NCI-H345 treated with DMSO at 0.1 percent for 48 hours (cell line): Measurements from ENCODE around the gene PIH1D2.
"Not testable (repeated sequence)": the region's sequence is repeated elsewhere in the genome, so short reads cannot be mapped to it uniquely, and the experiment has no call there.

Experiments
- DNase-seq: peaks from one replicate; lab custom pipeline; 2025; ENCODE audit not compliant: unreplicated experiment; lab: John Stamatoyannopoulos, UW

The PIH1D2 gene

DNA sequence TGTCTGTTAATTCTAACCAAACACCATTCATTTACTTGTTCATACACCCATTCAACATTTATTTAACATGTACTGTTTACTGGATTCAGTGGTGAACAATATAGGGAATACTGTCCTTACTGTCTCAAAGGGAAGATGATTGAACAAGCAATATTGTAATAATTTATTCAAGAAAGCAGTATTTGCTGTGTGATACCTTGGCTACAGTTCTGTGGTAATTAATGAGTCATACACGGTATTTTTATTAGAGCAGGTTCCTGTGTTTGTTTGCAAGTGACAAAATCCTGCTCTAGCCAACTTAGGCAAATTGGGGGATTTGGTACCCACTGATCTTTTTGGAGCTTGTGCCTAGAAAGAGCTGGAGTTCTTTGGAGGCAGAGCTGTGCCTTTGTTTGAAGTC, 15.7 kb downstream of the PIH1D2 start:
- DNase-seq = no peak

DNA sequence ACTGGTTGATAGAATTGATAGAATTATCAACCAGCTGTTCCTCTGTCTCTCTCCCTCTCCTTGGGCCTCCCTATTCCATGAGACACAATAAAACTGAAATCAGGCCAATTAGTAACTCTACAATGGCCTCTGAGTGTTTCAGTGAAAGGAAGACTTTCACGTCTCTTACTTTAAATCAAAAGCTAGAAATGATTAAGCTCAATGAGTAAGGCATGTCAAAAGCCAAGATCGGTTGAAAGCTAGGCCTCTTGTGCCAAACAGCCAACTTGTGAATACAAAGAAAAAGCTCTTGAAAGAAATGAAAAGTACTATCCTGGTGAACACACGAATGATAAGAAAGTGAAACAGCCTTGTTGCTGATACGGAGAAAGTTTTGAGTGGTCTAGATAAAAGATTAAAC, 16.6 kb downstream of the PIH1D2 start:
- DNase-seq = no peak

DNA sequence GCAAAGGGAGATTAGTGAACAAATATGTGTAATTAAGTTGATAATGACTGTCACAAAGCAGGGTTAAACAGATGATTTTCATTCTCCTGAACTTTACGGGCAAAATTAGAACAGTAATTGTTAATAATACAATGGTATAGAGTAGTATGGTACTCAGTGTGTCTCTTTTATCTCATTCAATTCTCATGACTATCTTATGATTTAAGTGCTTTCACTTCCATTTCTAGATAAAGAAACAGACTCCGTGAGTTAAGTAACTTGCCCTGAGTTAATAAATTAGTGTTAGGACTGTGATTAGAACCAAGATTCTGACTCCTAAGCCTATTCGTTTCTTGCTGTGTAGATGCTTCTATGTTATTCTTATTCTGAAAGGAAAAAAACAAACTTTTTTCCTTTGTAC, 22.0 kb downstream of the PIH1D2 start:
- DNase-seq = no peak

DNA sequence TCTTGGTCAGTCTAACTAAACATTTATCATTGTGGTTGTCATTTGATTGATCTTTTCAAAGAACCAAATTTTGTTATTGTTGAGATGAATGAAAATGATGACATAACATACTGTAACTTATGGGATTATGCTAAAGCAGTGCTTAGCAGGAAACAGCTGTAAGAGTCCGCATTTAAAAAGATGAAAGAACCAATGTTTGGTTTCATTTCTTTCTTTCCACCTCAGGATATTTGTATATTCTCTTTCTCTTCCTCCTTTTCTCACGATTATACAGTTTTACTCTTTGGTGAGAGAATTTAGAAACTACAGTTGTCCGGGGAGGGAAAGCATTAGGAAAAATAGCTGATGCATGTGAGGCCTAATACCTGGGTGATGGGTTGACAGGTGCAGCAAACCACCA, 23.1 kb downstream of the PIH1D2 start:
- DNase-seq = no peak

DNA sequence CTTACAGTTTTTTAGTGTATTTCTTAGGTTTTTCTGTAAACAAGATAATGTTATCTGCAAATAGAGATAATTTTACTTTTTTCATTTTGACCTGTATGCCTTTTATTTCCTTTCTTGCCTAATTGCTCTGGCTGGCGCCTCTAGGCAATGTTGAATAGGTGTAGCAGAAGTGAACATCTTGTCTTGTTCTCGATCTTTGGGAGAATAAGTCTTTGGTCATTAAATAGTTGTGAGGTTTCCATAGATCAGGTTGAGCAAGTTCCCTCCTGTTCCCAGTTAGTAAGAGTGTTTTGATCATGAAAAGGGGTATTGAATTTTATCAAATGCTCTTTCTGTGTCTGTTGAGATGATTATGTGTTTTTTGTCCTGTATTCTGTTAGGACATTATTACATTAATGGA, 24.0 kb downstream of the PIH1D2 start:
- DNase-seq = no peak

DNA sequence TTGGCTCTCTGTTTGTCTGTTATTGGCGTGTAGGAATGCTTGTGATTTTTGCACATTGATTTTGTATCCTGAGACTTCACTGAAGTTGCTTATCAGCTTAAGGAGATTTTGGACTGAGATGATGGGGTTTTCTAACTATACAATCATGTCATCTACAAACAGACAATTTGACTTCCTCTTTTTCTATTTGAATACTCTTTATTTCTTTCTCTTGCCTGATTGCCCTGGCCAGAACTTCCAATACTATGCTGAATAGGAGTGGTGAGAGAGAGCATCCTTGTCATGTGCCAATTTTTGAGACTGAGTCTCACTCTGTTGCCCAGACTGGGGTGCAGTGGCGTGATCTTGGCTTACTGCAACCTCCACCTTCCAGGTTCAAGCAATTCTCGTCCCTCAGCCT, 25.6 kb downstream of the PIH1D2 start:
- not testable (repeated sequence) for DNase-seq

DNA sequence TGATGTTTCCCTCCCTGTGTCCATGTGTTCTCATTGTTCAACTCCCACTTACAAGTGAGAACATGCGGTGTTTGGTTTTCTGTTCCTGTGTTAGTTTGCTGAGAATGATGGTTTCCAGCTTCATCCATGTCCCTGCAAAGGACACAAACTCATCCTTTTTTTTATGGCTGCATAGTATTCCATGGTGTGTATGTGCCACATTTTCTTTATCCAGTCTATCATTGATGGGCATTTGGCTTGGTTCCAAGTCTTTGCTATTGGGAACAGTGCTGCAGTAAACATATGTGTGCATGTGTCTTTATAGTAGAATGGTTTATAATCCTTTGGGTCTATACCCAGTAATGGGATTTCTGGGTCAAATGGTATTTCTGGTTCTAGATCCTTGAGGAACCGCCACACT, 27.2 kb downstream of the PIH1D2 start:
- not testable (repeated sequence) for DNase-seq

DNA sequence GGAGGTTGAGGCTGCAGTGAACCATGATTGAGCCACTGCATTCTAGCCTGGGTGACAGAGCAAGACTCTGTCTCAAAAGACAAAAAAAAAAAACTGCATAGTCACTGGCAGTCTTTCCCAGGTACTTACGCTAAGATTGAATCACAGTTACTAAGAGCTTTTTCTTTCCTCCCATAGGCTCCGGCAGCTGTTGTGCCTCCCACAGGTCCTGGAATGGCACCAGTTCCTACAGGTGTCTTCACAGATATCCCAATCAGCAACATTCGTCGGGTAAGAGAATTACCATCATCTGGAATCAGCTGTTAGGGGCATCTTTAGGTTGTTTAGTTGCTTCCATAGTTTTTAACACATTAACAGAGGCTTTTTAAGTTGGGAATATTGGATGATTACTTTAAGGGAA, 28.9 kb downstream of the PIH1D2 start:
- no peak for DNase-seq

DNA sequence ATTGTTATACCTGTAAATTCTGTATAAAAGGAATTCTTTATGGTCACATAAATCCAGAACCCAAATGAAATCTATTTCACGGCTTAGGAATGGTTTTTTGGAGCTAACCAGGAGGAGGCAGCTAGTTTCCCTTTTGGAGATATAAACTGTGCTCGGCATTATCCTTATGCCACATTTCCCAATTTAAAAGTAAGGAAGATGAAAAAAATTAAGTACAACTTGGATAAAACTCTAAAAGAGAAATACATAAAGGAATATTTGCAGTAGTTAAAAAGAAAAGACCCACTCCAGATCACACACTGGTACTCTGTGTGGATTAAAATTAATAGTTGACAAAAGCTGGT, 30.9 kb downstream of the PIH1D2 start:
- DNase-seq = no peak

DNA sequence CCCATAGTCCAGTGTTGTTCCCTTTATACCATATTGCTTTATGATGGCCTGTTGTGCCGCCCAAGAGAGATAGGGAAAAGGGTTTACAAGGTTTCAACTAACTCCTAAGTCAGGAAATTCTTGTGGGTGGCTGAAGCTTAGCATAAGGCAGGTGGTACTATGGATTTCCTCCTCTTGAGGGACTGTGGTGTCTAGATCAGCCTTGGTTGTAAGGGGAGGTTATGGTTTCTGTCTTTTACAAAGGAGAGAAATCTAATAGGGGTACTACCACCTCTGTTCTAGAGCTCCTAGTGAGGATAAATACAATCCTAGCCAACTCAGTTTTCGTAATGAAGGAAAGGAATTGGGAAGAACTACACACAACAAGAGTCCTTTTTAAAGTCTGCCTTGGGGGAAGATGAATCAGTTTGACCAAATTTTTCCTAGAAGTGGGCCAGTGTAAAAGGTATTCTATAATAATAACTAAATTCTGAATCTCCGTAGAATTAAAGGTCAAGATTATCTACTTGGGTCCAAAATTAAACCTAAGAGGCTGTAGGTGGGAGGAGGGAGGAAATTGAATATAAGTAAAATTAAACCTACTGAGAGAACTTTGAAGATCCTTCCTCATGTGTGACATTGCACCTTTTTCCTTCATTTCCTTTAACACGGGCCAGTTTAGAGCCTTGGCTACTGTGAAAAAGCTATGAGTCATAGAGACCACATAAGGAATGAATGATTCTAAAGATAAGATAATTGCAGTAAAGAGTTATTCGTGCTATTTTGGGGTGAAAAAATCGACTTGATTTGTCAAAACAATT, 31.5 kb downstream of the PIH1D2 start:
- DNase-seq = no peak

DNA sequence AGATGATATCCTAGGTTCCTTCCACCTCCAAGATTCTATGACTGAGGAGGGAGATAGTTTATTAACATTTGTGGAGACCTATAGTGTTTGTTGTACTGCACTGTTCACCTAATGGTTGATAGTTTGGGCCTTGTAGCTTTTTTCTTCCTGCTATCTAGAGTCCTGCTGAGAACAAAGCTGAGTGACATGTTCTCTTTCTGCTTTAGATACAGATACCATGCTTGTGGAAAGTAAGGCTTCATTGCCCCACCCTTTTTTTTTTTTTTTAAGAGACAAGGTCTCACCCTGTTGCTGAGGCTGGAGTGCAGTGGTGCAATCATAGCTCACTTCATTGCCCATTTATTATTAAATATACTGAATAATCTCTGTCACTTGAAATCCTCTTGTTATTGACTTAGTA, 36.3 kb downstream of the PIH1D2 start:
- DNase-seq = no peak

DNA sequence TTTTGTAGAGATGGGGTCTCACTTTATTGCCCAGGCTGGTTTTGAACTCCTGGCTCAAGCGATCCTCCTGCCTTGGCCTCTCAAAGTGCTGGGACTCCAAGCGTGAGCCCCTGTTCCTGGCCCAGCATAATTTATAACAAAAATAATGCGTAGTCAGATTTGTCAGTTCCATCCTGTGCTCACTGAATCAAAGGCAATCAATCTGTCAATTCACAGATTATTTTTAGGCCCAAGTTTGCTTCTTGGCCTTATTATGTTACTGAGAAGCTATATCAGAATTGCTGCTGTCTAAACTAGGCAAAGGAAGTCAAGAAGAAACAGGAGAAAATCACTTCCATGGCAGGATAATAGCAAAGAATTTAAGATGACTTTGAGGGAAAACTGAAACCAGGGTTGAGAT, 39.9 kb downstream of the PIH1D2 start:
- DNase-seq = no peak

DNA sequence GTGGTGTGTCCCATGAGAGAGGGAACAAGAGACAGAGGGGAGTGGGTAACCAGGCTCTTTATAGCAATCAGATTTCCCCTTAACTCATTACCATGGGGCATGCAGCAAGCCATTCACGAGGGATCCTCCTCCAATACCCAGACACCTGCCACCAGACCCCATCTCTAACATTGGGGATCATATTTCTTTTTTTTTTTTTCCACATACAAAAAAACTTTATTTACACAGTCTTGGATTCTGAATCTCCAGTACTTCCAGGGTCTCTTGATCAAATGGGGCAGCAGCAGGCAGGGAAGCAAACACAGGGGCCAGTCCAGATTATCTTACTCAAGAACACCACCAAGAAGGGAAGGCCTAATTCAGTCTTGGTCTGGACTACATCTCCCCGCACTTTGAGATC, 44.4 kb downstream of the PIH1D2 start:
- DNase-seq = no peak

DNA sequence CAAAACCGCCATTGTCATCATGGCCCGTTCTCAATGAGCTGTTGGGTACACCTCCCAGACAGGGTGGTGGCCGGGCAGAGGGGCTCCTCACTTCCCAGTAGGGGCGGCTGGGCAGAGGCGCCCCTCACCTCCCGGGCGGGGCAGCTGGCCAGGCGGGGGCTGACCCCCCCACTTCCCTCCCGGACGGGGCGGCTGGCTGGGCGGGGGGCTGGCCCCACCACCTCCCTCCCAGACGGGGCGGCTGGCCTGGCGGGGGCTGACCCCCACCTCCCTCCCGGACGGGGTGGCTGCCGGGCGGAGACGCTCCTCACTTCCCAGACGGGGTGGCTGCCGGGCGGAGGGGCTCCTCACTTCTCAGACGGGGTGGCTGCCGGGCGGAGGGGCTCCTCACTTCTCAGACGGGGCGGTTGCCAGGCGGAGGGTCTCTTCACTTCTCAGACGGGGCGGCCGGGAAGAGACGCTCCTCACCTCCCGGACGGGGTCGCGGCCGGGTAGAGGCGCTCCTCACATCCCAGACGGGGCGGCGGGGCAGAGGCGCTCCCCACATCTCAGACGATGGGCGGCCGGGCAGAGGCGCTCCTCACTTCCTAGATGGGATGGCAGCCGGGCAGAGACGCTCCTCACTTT, 46.9 kb downstream of the PIH1D2 start:
- not testable (repeated sequence) for DNase-seq

DNA sequence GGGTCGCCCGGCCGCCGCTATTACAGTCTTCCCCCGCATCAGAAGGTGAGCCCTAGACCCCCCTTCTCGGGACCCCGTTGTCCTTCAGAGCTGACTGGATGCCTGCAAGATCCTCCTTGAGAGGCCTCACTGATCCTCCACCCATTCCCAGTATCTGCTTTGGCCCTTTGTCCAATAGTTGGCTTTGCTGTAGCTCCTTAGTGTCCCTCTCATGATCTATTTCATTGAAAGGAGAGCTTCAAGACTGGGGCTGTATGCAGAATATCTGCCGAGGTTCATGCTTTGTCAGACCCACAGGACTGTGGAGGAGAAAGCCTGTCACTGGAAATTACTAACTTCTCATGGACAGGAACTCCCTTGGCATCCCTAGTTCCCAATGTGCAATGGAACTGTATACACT, 48.1 kb downstream of the PIH1D2 start:
- no peak for DNase-seq

DNA sequence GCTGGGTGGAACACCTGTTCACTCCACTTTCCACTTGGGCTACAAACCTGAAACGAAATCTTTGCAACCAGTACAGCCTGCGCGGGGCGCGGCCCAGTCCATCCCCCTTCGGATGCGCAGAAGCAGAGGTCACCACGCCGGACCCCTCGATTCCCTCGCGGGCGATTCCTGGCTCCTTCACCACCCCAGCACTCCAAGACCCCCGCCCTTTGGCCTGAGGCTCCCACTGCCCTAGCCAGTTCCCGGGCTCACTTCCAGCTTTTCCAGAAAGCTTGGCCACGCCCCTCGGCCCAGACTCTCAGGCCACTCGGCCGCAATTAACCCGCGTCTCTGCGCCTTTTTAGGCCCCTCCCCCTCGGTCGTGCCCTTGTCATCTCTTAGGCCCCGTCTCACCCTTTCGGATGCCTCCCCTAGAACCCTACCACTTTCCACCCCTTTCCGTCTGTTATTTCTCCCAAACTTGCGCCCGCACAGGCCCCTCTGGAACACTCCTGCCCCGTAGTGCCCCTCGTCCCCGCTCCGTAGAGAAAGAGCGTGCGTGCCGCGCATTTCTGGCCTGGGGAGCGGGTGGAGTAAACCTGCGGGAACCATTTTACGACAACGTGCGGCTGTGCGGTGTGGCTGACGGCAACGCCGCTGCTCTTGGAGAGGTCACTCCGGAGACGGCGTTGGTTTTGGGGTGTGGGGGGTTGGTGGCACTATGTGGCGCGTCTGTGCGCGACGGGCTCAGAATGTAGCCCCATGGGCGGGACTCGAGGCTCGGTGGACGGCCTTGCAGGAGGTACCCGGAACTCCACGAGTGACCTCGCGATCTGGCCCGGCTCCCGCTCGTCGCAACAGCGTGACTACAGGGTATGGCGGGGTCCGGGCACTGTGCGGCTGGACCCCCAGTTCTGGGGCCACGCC, 48.8 kb downstream of the PIH1D2 start, which contains the start of gene DLAT:
TSS of gene DLAT (plus strand) at position 636 of the 906 bp plus-strand sequence. CDS start at position 701, 65 bp downstream.
- DNase-seq = peak; percentile 83

DNA sequence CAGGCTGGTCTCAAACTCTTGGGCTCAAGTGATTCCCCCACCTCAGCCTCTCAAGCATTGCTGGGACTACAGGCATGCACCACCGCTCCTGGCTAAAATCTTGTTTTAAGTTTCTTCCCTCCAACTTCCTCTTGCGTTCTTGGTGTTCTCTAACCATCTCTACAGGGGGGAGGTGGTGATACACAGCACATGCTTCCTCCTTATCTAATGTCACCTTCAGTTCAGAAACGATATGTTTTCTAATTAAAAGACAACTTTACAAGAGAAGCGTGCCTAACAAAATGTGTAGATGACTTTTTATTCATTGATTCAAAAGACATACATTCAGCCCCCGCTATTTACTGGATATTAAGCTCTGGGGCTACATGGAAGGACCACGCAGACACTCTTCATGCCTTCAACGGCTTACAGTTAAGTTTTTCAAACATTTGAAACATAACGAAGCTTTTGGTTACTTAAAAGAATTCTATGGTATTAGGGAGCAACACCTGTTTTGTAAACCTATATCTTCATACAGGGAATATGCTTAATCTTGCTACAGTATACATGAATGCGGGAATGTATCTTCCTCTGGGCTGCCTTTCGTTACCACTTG, 49.5 kb downstream of the PIH1D2 start:
- no peak for DNase-seq

DNA sequence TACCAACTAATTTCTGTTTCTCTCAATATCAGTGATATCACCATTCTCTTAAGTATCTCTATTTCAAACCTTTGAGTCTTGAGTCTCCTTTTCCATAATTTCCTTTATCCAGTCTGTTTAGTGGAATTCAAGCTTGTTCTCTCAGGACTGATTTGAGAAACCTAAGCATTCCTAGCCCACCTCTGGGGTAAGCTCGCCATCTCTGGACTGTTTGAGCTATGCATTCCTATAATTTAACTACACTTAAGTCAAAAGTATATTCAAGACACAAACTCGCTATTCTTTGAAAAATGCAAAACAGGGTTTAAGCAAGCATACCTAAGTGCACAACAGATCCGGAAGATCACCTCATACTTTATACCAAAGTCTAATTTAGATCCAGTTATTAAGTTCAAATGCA, 50.7 kb downstream of the PIH1D2 start:
- DNase-seq = no peak

DNA sequence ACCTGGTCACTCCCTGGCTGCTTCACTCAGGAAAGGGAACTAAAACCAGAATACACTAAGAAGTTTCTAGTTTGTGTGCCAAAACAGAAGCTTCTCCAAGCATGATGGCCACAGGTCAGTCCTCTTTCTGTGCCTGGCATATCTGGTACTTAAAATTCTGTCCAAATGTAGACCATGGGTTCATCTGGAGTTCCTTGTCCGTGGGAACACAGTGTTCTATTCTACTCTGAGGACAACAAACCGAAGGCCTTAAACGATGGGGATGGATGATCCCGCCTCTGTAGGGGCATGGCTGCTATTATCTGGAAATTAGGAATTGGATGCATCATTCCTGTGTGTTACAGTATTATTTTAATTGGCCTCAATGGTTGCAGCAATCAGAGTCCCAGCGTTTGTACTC, 54.8 kb downstream of the PIH1D2 start:
- DNase-seq = no peak
